SK-N-SH treated with all-trans-retinoic acid at 6 μM for 48 hours (cell line): ENCODE measurements around the gene ABTB1.

Experiments used
- BACH2 ChIP-seq: fragments of 250-450 bp; sonication (Bioruptor Pico); IDR thresholded peaks from 2 replicates; pipeline ENCODE4 v1.9.0; 2021; ENCODE audit warnings: mild to moderate bottlenecking, borderline replicate concordance
- CSDC2 ChIP-seq: fragments of 250-450 bp; sonication (Bioruptor Pico); IDR thresholded peaks from 2 replicates; pipeline ENCODE4 v1.5.0; 2020; ENCODE audit warnings: mild to moderate bottlenecking, moderate library complexity
- ESRRG ChIP-seq: fragments of 250-450 bp; sonication (Bioruptor Pico); IDR thresholded peaks from 2 replicates; pipeline ENCODE4 v1.6.1; 2021; ENCODE audit warnings: mild to moderate bottlenecking
- RARB ChIP-seq: fragments of 250-450 bp; sonication (Bioruptor Pico); IDR thresholded peaks from 2 replicates; pipeline ENCODE4 v1.8.0; 2021; ENCODE audit warnings: mild to moderate bottlenecking, moderate library complexity
- TOX ChIP-seq: fragments of 250-450 bp; sonication (Bioruptor Pico); IDR thresholded peaks from 2 replicates; pipeline ENCODE4 v1.8.0; 2021; ENCODE audit warnings: mild to moderate bottlenecking, moderate library complexity, borderline replicate concordance
- ZC3H10 ChIP-seq: fragments of 250-450 bp; sonication (Bioruptor Pico); IDR thresholded peaks from 2 replicates; pipeline ENCODE4 v1.5.1; 2021; ENCODE audit warnings: mild to moderate bottlenecking, moderate library complexity
- ZFP3 ChIP-seq: fragments of 250-450 bp; sonication (Bioruptor Pico); IDR thresholded peaks from 2 replicates; pipeline ENCODE4 v1.5.0; 2020; ENCODE audit warnings: mild to moderate bottlenecking, moderate library complexity
- ZNF70 ChIP-seq: fragments of 450-650 bp; formaldehyde crosslinking; IDR thresholded peaks from 2 replicates; pipeline ENCODE4 v1.5.0; 2020; ENCODE audit warnings: mild to moderate bottlenecking, moderate library complexity
- TF ChIP-seq, protein P1 (sequence below): fragments of 250-450 bp; sonication (Bioruptor Pico); IDR thresholded peaks from 2 replicates; pipeline ENCODE4 v1.5.0; 2020; ENCODE audit warnings: mild to moderate bottlenecking, moderate library complexity
- TF ChIP-seq, protein P2 (sequence below): fragments of 250-450 bp; sonication (Bioruptor Pico); IDR thresholded peaks from 2 replicates; pipeline ENCODE4 v1.8.0; 2020; ENCODE audit warnings: mild to moderate bottlenecking, moderate library complexity, borderline replicate concordance
- TF ChIP-seq, protein P3 (sequence below): fragments of 250-450 bp; sonication (Bioruptor Pico); IDR thresholded peaks from 2 replicates; pipeline ENCODE4 v1.5.1; 2020; ENCODE audit warnings: low read depth, mild to moderate bottlenecking, moderate library complexity

DNA sequence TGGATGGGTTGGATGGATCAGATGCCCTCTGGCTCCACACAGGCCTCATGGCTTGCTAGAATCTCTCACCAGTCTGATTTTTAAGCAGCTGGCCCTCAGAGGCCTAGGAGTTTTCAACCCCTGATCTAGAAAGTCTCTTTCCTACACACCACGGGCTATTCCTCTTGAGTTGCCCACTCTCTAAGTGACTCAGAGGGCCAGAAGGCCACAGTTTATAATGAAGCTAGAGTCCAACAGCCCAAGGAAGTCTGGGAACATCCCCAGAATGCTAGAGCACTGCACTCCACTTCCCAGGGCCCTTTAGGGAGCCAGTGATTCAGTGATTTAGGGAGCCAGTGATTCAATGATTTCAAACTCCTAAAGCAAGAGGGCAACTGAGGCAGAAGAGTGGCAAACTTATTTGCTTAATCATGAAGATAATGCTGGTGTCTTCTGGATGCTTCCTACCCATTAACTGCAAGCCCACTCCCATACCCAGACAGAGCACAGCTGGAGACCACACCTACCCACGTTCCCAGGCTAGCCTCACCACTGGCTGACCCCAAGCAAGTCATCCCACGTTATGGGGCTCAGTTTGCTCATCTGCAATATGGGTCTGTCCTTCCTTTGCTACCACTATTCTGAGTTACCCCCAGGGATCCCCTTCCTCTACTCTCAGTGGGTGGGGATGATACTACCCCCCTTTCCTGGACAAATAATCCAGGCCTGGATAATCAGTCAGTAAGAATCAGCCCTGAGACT is 36.7 kb downstream of the ABTB1 start:
- TF ChIP-seq, protein P1, sequence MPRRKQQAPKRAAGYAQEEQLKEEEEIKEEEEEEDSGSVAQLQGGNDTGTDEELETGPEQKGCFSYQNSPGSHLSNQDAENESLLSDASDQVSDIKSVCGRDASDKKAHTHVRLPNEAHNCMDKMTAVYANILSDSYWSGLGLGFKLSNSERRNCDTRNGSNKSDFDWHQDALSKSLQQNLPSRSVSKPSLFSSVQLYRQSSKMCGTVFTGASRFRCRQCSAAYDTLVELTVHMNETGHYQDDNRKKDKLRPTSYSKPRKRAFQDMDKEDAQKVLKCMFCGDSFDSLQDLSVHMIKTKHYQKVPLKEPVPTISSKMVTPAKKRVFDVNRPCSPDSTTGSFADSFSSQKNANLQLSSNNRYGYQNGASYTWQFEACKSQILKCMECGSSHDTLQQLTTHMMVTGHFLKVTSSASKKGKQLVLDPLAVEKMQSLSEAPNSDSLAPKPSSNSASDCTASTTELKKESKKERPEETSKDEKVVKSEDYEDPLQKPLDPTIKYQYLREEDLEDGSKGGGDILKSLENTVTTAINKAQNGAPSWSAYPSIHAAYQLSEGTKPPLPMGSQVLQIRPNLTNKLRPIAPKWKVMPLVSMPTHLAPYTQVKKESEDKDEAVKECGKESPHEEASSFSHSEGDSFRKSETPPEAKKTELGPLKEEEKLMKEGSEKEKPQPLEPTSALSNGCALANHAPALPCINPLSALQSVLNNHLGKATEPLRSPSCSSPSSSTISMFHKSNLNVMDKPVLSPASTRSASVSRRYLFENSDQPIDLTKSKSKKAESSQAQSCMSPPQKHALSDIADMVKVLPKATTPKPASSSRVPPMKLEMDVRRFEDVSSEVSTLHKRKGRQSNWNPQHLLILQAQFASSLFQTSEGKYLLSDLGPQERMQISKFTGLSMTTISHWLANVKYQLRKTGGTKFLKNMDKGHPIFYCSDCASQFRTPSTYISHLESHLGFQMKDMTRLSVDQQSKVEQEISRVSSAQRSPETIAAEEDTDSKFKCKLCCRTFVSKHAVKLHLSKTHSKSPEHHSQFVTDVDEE (CRISPR knock-in tag): no peak
- TF ChIP-seq ZC3H10 (no peak), ESRRG (CRISPR knock-in tag) (no peak), ZNF70 (no peak), BACH2 (no peak), RARB (CRISPR knock-in tag) (no peak), ZFP3 (CRISPR knock-in tag) (no peak), TOX (no peak), CSDC2 (CRISPR knock-in tag) (no peak)
- TF ChIP-seq, protein P2, sequence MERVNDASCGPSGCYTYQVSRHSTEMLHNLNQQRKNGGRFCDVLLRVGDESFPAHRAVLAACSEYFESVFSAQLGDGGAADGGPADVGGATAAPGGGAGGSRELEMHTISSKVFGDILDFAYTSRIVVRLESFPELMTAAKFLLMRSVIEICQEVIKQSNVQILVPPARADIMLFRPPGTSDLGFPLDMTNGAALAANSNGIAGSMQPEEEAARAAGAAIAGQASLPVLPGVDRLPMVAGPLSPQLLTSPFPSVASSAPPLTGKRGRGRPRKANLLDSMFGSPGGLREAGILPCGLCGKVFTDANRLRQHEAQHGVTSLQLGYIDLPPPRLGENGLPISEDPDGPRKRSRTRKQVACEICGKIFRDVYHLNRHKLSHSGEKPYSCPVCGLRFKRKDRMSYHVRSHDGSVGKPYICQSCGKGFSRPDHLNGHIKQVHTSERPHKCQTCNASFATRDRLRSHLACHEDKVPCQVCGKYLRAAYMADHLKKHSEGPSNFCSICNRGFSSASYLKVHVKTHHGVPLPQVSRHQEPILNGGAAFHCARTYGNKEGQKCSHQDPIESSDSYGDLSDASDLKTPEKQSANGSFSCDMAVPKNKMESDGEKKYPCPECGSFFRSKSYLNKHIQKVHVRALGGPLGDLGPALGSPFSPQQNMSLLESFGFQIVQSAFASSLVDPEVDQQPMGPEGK (CRISPR knock-in tag): no peak
- TF ChIP-seq, protein P3, sequence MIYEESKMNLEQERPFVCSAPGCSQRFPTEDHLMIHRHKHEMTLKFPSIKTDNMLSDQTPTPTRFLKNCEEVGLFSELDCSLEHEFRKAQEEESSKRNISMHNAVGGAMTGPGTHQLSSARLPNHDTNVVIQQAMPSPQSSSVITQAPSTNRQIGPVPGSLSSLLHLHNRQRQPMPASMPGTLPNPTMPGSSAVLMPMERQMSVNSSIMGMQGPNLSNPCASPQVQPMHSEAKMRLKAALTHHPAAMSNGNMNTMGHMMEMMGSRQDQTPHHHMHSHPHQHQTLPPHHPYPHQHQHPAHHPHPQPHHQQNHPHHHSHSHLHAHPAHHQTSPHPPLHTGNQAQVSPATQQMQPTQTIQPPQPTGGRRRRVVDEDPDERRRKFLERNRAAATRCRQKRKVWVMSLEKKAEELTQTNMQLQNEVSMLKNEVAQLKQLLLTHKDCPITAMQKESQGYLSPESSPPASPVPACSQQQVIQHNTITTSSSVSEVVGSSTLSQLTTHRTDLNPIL (CRISPR knock-in tag): no peak
